MV-4-11 (cell line): ENCODE measurements around the gene UXS1.
"Not testable (repeated sequence)": the region's sequence is repeated elsewhere in the genome, so short reads cannot be mapped to it uniquely, and the experiment has no call there.

Experiments used
- DNase-seq: peaks from one replicate; lab custom pipeline; 2025; lab: John Stamatoyannopoulos, UW

Gene UXS1

DNA sequence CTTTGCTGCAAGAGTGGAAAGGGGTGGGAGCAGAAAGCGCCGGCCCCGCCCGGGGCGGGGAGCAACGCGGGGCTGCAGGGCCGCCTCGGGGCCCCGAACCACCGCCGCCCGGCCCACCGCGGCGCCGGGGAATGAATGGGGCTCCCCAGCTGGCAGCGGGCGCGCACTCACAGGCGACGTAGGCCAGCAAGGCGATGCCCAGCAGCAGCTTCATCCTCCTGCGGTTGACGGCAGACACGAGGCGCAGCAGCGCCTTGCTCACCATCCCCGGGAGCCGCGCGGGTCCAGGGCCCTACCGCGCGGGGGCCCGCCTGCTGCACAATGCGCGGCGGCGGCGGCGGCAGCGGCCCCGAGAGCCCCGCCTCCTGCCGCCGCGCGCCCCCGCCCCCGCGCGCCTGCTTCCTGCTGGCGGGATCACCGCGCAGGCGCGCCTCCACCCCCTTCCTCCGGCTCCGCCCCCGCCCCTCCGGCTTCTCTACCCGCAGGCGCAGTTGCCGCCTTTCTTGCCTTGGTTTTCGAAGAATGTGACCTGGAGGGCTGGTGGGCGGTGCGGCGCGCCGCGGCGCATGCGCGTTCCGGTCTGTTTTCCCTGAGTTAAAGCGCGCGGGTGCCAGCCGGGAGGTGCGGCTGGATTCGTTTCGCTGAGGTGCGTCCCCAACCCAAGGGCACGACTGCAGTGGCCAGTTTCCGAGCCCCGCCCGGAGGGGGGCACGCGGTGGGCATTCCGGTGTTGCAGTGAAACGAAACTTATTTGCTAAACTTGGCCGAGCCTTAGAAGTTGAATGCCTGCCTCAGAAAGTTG, at the start of gene UXS1:
UXS1 (minus strand) TSS at position 325 of the 802 bp plus-strand sequence; CDS start at position 265, 60 bp downstream.
- DNase-seq: peak; percentile 92

DNA sequence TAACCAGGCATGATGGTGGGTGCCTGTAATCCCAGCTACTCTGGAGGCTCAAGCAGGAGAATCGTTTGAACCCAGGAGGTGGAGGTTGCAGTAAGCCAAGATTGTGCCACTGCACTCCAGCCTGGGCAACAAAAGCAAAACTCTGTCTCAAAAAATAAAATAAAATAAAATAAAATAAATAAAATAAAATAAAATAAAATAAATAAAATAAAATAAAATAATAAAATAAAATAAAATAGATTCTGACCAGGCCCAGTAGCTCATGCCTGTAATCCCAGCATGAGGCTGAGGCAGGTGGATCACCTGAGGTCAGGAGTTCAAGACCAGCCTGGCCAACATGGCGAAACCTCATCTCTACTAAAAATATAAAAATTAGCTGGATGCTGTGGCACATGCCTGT, 45.4 kb upstream of the UXS1 start:
- not testable (repeated sequence) for DNase-seq

DNA sequence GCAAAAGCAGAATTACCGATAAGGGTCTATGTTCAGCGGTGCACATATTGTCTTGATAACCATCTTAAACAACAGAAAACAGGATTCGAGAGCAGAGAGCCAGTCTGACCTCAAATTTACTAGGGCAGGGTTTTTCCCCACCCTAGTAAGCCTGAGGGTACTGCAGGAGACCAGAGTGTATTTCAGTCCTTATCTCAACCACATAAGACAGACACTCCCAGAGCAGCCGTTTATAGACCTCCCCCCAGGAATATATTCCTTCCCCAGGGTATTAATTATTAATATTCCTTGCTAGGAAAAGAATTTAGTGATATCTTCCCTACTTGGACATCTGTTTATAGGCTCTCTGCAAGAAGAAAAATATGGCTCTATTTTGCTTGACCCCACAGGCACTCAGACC, 41.3 kb upstream of the UXS1 start:
- not testable (repeated sequence) for DNase-seq

DNA sequence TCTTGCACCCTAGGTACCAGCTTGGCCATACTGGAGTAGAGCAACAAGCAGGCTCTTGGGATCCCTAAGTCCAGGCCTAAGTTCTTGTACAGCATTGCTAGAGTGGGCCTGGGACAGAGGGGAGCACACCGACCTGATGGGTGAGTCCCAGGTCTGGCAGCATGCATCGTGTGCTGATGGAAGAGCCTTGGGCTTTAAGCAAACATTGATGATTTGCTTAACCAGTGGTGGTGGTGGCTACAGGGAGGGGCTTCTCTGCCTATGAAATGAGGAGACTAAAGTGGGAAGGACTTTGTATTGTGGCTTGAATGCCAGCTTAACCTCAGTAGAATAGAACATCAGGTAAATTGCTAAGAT, 39.2 kb upstream of the UXS1 start:
- DNase-seq: no peak

DNA sequence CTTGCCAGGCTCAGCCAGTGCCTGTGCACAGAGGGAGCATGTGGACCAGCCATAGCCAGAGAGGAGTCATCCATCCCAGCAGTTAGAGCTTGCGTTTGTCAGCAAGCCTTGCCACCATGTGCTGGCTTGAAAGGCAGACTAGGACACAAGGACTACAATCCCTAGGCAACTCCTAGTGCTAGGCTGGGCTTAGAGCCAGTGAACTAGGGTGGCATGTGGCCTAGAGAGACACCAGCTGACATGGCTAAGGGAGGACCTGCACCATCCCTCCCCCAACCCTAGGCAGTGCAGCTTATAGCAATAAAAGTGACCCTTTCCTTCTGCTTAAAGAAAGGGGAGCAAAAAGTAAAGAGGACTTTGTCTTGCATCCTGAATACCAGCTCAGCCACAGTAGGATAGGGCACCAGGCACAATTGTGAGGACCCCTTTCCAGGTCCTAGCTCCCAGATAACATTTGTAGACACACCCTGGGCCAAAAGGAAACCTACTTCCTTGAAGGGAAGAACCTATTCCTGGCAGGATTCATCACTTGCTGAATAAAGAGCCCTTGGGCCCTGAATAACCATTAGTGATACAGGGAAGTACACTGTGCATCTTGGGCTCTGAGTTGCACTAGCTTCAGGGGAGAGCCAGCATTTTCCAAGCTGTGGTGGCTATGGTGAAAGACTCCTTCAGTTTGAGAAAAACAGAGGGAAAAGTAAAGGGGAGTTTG, 38.7 kb upstream of the UXS1 start:
- DNase-seq: no peak

DNA sequence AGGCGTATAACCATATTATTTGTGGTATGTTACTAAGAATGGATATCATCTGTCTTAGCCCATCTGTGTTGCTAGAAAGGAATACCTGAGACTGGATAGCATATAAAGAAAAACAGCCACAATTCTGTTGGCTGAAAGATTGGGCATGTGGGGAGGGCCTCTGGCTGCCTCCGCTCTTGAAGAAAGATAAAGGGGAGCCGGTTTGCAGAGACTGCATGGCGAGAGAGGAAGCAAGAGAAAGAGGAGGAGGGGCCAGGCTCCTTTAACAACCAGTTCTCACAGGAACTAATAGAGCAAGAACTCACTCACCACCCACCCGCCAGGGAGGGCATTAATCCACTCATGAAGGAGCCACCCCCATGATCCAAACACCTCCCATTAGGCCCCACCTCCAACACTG, 29.2 kb upstream of the UXS1 start:
- no peak for DNase-seq

GRCh38 chr2:106222057-106222456, 28.0 kb upstream of the UXS1 start:
- not testable (repeated sequence) for DNase-seq

GRCh38 chr2:106219813-106220212, 25.7 kb upstream of the UXS1 start:
- no peak for DNase-seq

DNA sequence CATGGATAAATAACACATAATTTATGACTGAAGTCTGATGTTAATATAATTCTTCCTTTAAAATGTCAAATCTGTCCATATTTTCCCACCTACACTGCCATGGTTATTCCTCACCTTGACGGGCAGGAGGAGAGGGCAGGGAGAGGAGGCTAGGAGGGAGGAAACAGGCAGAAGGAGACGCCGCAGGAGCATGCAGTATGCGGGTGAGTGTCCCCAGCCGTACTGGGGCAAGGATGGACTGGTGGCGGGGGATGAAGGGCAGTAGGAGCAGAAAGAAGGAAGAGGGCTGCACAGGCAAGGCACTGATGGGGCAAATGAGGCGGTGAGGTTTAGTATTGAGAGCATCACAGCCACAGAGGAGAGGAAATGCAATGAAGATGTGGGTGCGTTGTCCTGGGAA, 25.1 kb upstream of the UXS1 start:
- not testable (repeated sequence) for DNase-seq

GRCh38 chr2:106208874-106209273, 14.8 kb upstream of the UXS1 start:
- DNase-seq: no peak

DNA sequence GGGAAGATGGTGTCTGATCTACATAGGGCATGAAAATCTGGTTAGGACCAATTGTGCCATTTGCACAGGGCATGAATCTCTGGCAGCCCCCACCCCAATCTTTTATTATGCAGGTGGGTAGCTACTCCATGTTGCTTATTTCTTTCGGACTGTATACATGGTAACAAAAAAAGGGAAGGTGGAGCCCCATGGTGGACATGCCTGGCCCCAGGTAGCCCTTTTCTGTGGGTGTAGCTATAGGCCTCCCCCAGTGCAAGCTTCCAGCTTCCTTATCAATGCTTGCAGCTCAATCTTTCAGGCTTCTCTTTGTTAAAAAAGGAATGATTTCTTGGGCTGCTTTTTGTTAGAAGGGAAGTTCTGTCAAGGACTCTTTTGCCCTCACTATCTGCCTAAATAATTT, 14.3 kb upstream of the UXS1 start:
- no peak for DNase-seq

- no peak for DNase-seq
Observed at GRCh38 chr2:106207246-106207645, 13.1 kb upstream of the UXS1 start.

GRCh38 chr2:106205488-106205887, 11.4 kb upstream of the UXS1 start:
- DNase-seq: no peak

- not testable (repeated sequence) for DNase-seq
Observed at GRCh38 chr2:106204551-106204950, 10.4 kb upstream of the UXS1 start.

DNA sequence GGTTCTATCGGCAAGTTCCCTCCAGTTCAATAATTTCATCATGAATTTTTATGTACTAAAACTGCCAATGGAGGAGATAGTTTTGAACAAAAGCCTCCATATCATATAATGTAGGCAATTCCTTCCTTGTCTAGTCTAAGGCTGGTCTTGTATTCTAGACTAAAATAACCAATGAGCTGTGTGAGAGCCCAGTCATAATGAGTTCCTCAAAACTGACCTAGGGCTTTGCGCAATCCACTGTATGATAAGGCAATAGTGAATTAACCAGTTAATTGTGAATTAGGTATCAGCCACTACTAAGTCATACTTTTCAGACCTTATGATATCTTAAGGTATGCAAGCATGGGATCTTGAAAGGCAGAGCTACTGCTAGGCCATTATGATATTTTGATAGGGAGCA, 7.6 kb upstream of the UXS1 start:
- peak; percentile 60 for DNase-seq

DNA sequence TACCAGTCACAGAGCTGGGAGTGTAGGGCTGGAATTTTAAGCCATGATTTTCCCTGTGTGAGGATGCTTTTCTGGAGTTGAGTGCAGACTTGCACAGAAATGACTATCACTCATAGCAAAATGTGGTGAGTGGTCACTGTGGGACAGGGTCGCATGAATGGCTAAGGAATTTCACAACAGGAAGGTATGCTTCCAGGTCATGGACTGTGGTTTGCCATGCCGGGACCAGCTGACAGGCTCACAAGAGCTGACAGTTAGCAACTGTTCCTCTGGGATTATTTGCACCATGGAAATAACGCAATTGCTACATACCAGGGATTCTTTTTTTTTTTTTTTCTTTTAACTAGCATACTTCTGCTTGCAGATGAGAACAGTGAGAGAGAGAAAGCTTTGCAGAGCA, 3.8 kb upstream of the UXS1 start:
- peak; percentile 75 for DNase-seq

GRCh38 chr2:106195981-106196380, 1.9 kb upstream of the UXS1 start:
- no peak for DNase-seq

- DNase-seq: no peak
Observed at GRCh38 chr2:106195456-106195855, 1.4 kb upstream of the UXS1 start.

DNA sequence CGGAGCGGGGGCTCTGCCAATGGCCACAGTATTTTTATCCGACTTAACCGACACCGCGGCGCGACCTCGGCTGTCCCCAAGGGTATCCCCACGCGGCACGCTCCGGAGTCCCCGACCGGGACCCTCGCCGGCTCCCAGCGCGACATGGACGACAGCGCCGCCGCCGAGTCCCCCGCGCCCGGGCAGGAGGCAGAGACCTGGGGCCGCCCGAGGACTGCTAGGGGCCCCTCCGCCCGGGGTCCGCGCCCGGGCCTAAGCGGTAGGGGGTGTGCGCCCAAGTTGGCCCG, 468 bp downstream of the UXS1 start:
- no peak for DNase-seq

- peak; percentile 86 for DNase-seq
Observed at GRCh38 chr2:106192752-106193689, 1.1 kb downstream of the UXS1 start.

GRCh38 chr2:106191511-106192016, 2.5 kb downstream of the UXS1 start:
- DNase-seq: no peak

DNA sequence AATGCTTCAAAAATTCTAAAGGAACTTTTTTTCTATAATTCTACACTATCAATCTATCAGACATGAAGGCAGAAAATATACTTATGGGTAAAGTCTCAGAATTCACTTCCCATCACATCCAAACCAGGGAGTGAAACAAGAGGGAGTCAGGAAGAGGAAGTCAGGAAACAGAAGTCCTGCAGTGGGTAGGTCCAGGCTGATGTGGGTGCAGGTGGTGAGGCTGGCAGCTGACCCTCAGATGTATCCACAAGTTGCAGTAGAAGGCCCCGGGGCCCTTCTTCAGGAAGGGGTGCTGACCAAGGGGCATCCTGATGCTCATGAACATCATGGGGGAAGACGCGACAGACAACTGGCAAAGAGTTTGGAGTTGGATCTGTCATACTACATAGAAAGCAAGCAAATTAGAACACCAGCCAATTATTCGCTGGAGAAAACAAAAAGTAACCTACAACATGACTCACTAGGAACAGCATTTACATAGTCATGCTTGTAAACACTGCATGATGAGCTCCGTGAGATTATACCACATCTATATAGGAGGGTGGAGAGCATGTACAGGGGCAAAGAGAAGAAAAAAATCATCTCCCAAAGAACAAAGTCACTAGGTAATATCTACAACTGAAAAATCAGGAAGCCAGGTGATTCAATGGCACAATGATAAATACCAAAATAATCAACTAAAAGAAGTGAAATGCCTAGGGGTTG, 4.2 kb downstream of the UXS1 start:
- peak; percentile 46 for DNase-seq
